Thyroid gland (tissue), 4 donors: Measurements from ENCODE around the gene GPR6. TPM values are rescaled to one million over a fixed set of nuclear protein-coding genes. Genes with fewer than 3 reads are reported as not detected.

Experiments
- DNase-seq, 2 donors: peaks; one replicate each; pipeline ENCODE4 v3.0.0-alpha.2; 2019
- H3K27ac ChIP-seq, 3 donors: fragments of 200-600 bp; sonication (generic); 1 replicate in 2 of 3; 2 replicates in 1 of 3; pipeline ENCODE4 v1.5.1; 2016 to 2019; ENCODE audit warnings: mild to moderate bottlenecking in 1 of 3, moderate library complexity in 1 of 3
- H3K27me3 ChIP-seq: fragments of 200-600 bp; sonication (generic); one replicate; pipeline ENCODE4 v1.5.1; 2019
- H3K36me3 ChIP-seq, 2 donors: fragments of 200-600 bp; sonication (generic); one replicate each; pipeline ENCODE4 v1.5.1; 2016 to 2019
- H3K4me1 ChIP-seq, 2 donors: fragments of 200-600 bp; sonication (generic); one replicate each; pipeline ENCODE4 v1.5.1; 2017 to 2019
- H3K4me3 ChIP-seq, 3 donors: fragments of 200-600 bp; sonication (generic); replicated peaks in 1 of 3; 1 replicate in 2 of 3; 2 replicates in 1 of 3; pipeline ENCODE4 v1.5.1; 2016; ENCODE audit warnings: mild to moderate bottlenecking in 1 of 3
- H3K9me3 ChIP-seq: fragments of 200-600 bp; sonication (generic); one replicate; pipeline ENCODE4 v1.5.1; 2017
- CTCF ChIP-seq, 6 experiments: fragments of 200-600 bp in 3 of 6; fragments of 450-650 bp in 3 of 6; sonication (generic) in 3 of 6; IDR thresholded peaks; one replicate each; pipeline ENCODE4 v1.5.1; 2016 to 2019; ENCODE audit warnings: antibody characterized with exemption in 6 of 6, mild to moderate bottlenecking in 2 of 6, inconsistent platforms in 1 of 6, moderate library complexity in 1 of 6
- POLR2A ChIP-seq, 2 donors: fragments of 450-650 bp; IDR thresholded peaks; one replicate each; pipeline ENCODE4 v1.6.1; 2017; ENCODE audit warnings: antibody characterized with exemption in 2 of 2, mild to moderate bottlenecking in 2 of 2, moderate library complexity in 1 of 2
- WGBS, 2 donors: methylation state at CpG; one replicate each; pipeline ENCODE4 v1.1.5; 2017; 5-methylcytosine and 5-hydroxymethylcytosine counted together
- intact Hi-C: fragments of 100-400 bp; cut with DNase I; formaldehyde crosslinking; loops from one replicate; pipeline ENCODE4 v1.15.1; 2023
- total RNA-seq, 4 donors: library from RNA; depleted of rRNA; stranded (reverse); fragments of >200 nt; gene quantifications; one replicate each; pipeline ENCODE4 v1.2.3, GENCODE V29; 2016

The GPR6 gene, protein sequence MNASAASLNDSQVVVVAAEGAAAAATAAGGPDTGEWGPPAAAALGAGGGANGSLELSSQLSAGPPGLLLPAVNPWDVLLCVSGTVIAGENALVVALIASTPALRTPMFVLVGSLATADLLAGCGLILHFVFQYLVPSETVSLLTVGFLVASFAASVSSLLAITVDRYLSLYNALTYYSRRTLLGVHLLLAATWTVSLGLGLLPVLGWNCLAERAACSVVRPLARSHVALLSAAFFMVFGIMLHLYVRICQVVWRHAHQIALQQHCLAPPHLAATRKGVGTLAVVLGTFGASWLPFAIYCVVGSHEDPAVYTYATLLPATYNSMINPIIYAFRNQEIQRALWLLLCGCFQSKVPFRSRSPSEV
- total RNA-seq: not detected

- no peak within 1 kb of the TSS for H3K4me3 ChIP-seq
- TF ChIP-seq POLR2A (IDR thresholded peaks at IDR 0.05) (no peak), CTCF (IDR thresholded peaks at IDR 0.05) (no peak)
- no peaks in the 10 kb centered on the region for H3K4me1 ChIP-seq
- DNase-seq: peak; percentile 45 to 68
- 5 to 13% methylated on average over 37 to 42 of the region's 50 CpGs for WGBS, 2 donors
- no peak within 1 kb of the TSS for H3K27ac ChIP-seq
- H3K27me3 ChIP-seq: peaks cover 16% of the 10 kb centered on the region
- no peaks in the 10 kb centered on the region for H3K9me3 ChIP-seq
- intact Hi-C loops: no loop called here
- no peaks in the 10 kb centered on the region for H3K36me3 ChIP-seq
These were observed at the start of gene GPR6 for GRCh38 chr6:109978174-109979032. Gene GPR6, plus strand, starts transcription at chr6:109978311. Its CDS starts 802 bp downstream, at chr6:109979113.

GRCh38 chr6:109934293-109934692, 43.8 kb upstream of the GPR6 start:
- H3K27ac ChIP-seq: no peak overlapping the region
- H3K9me3 ChIP-seq: no peaks in the 10 kb centered on the region
- H3K36me3 ChIP-seq: no peaks in the 10 kb centered on the region
- intact Hi-C loops: no loop called here
- no peak overlapping the region for H3K4me3 ChIP-seq
- no peaks in the 10 kb centered on the region for H3K4me1 ChIP-seq
- TF ChIP-seq CTCF (IDR thresholded peaks at IDR 0.05) (no peak), POLR2A (IDR thresholded peaks at IDR 0.05) (no peak)
- 84 to 89% methylated on average over 7 to 8 of the region's 8 CpGs for WGBS, 2 donors
- H3K27me3 ChIP-seq: no peaks in the 10 kb centered on the region
- DNase-seq: no peak

DNA sequence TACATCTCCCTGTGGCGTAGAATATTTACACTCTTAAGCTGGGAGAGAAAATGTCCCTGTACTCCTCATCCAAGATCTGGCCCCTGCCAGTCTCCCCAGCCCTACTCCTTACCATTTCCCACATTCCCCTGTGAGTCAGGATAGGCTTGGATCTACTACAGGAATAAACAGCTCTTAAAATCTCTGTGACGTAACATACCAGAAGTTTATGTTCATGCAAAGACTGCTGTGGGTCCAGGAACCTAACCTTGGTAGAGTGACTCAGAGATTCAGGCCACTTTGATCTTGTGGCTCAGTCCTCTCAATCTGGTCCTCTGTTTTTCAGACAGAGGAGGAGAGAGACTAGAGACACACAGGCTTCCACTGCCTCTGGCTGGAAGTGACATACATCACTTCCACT, 38.5 kb upstream of the GPR6 start:
- Histone ChIP-seq H3K27ac (no peak overlapping the region), H3K4me3 (no peak overlapping the region), H3K9me3 (no peaks in the 10 kb centered on the region), H3K4me1 (no peaks in the 10 kb centered on the region), H3K27me3 (no peaks in the 10 kb centered on the region), H3K36me3 (no peaks in the 10 kb centered on the region)
- WGBS, 2 donors: 95 to 100% methylated on average over 2 of the region's 2 CpGs
- TF ChIP-seq POLR2A (IDR thresholded peaks at IDR 0.05) (no peak), CTCF (IDR thresholded peaks at IDR 0.05) (no peak)
- intact Hi-C loops: no loop called here
- no peak for DNase-seq

- H3K27ac ChIP-seq: no peak overlapping the region
- H3K9me3 ChIP-seq: no peaks in the 10 kb centered on the region
- H3K4me3 ChIP-seq: no peak overlapping the region
- no peaks in the 10 kb centered on the region for H3K4me1 ChIP-seq
- no peak for DNase-seq
- intact Hi-C loops: no loop called here
- H3K27me3 ChIP-seq: no peaks in the 10 kb centered on the region
- 59 to 69% methylated on average over 4 of the region's 4 CpGs for WGBS, 2 donors
- TF ChIP-seq POLR2A (IDR thresholded peaks at IDR 0.05) (no peak), CTCF (IDR thresholded peaks at IDR 0.05) (no peak)
- H3K36me3 ChIP-seq: no peaks in the 10 kb centered on the region
These were observed 33.7 kb upstream of the GPR6 start for GRCh38 chr6:109944448-109944847.

DNA sequence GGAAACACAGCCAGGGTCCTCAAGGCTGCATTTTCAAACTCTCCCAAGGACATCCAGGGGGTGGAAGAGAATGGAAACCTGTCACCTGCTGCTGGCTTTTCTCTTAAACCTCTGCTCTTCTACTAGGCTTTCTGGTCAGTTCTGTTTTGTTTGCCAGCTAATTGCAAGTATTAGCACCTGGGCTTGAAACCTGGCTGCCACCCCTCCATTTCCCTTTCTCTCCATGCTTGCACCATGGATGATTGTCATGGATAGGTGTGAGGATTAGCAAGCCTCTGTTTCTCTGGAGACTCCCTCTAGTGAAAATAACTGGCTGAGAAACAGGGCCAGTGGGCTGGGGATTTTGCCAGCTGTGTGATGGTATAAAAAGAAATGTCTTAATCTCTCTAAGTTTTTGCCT, 33.0 kb upstream of the GPR6 start:
- Histone ChIP-seq H3K27me3 (no peaks in the 10 kb centered on the region), H3K36me3 (no peaks in the 10 kb centered on the region), H3K4me3 (no peak overlapping the region), H3K4me1 (no peaks in the 10 kb centered on the region), H3K27ac (no peak overlapping the region), H3K9me3 (no peaks in the 10 kb centered on the region)
- DNase-seq: no peak
- intact Hi-C loops: no loop called here
- TF ChIP-seq POLR2A (IDR thresholded peaks at IDR 0.05): no peak
- TF ChIP-seq CTCF (IDR thresholded peaks at IDR 0.05): no peak
